Ovary (tissue), 3 donors: Measurements from ENCODE around the gene TBC1D5.
"Not testable (repeated sequence)": the region's sequence is repeated elsewhere in the genome, so short reads cannot be mapped to it uniquely, and the experiment has no call there.

ENCODE experiments used
- EP300 ChIP-seq: sonication (generic); formaldehyde crosslinking; IDR thresholded peaks from one replicate; pipeline ENCODE4 v1.6.1; 2017; ENCODE audit warnings: antibody characterized with exemption
- POLR2A ChIP-seq: fragments of 450-650 bp; IDR thresholded peaks from one replicate; pipeline ENCODE4 v1.6.1; 2017; ENCODE audit warnings: antibody characterized with exemption, mild to moderate bottlenecking, moderate library complexity
- TF ChIP-seq, protein P1 (sequence below), 3 donors: fragments of 450-650 bp in 2 of 3; fragments of 200-600 bp in 1 of 3; IDR thresholded peaks; one replicate each; pipeline versions ENCODE4 v1.5.1 to v1.8.0; 2016 to 2022; ENCODE audit warnings: antibody characterized with exemption in 3 of 3, mild to moderate bottlenecking in 1 of 3
- donor health status: DM: no; HTN: no; CAD: no.

DNA sequence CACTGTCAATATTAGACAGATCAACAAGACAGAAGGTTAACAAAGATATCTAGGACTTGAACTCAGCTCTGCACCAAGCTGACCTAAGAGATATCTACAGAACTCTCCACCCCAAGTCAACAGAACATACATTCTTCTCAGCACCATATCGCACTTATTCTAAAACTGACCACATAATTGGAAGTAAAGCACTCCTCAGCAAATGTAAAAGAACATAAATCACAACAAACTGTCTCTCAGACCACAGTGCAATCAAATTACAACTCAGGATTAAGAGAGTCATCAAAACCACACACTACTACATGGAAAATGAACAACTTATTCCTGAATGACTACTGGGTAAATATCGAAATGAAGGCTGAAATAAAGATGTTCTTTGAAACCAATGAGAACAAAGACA lies 46.8 kb downstream of the TBC1D5 start:
- TF ChIP-seq, protein P1, sequence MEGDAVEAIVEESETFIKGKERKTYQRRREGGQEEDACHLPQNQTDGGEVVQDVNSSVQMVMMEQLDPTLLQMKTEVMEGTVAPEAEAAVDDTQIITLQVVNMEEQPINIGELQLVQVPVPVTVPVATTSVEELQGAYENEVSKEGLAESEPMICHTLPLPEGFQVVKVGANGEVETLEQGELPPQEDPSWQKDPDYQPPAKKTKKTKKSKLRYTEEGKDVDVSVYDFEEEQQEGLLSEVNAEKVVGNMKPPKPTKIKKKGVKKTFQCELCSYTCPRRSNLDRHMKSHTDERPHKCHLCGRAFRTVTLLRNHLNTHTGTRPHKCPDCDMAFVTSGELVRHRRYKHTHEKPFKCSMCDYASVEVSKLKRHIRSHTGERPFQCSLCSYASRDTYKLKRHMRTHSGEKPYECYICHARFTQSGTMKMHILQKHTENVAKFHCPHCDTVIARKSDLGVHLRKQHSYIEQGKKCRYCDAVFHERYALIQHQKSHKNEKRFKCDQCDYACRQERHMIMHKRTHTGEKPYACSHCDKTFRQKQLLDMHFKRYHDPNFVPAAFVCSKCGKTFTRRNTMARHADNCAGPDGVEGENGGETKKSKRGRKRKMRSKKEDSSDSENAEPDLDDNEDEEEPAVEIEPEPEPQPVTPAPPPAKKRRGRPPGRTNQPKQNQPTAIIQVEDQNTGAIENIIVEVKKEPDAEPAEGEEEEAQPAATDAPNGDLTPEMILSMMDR (IDR thresholded peaks at IDR 0.05): not testable (repeated sequence)
- not testable (repeated sequence) for TF ChIP-seq EP300, POLR2A
